ENCODE results near the gene TMEM61.

The TMEM61 gene

DNA sequence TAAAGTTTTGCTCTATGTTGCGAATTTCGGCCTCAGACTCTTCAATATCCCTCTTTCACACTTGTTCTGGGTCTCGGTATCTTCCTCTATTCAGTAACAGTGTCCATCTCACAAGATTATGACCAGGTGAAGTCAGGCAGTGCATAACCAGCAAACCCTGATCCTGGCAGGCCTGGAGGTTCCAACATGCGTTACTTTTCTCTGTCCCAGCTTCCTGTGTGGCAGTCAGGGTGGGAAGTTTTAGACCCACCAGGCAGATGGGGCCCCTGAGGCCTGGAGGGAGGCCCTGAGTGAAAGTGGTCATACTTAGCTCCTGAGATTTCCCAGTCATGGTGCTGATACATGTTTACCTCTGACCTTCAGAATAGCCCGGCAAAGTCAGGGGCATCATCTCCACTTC is 5.1 kb downstream of the TMEM61 start:
- DNase-seq (ENCODE audit: low spot score) = no peak

DNA sequence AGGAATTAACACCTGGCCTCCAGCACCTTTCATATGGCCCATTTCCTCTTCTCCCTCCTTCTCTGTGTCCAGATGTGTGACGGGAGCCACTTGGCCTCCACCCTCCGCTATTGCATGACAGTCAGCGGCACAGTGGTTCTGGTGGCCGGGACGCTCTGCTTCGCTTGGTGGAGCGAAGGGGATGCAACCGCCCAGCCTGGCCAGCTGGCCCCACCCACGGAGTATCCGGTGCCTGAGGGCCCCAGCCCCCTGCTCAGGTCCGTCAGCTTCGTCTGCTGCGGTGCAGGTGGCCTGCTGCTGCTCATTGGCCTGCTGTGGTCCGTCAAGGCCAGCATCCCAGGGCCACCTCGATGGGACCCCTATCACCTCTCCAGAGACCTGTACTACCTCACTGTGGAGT is 5.6 kb downstream of the TMEM61 start:
- DNase-seq (ENCODE audit: low spot score) = no peak

DNA sequence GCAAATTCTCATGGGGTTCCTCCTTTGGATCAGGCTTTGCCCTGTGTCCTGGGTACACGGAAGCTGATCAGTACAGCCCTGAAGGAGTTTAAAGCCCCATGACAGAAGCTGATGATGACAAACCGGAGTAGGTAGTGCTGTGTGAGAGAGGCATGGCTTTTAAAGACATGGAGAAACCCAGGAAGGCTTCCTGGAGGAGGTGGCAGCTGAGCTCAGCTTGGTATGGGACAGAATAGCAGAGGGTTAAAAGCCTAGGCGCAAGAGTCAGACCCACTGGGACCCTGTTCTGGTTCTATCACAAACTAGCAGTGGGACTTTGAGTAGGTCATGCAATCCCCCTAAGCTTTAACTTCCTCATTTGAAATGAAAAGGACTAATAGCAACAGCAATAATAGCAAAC is 6.1 kb downstream of the TMEM61 start:
- no peak for DNase-seq (ENCODE audit: low spot score)

DNA sequence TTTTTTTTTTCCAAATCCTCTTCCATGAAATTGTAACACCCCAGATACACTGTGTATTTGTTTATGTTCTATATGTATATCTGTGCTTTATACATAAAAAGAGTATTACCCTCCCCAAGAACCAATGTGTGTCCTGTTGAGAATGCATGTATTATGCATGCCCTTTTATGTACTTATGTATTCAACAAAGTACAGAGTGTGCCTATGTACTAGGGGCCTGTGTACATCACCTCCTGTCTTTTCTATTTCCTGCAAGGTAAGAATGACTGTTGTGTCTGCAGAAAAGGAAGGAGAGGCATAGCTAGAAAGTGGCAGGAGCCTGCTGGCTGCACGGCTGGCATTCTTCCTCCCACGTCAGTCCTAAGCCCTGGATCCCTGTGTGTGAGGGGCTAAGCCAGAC is 7.0 kb downstream of the TMEM61 start:
- DNase-seq (ENCODE audit: low spot score) = no peak

DNA sequence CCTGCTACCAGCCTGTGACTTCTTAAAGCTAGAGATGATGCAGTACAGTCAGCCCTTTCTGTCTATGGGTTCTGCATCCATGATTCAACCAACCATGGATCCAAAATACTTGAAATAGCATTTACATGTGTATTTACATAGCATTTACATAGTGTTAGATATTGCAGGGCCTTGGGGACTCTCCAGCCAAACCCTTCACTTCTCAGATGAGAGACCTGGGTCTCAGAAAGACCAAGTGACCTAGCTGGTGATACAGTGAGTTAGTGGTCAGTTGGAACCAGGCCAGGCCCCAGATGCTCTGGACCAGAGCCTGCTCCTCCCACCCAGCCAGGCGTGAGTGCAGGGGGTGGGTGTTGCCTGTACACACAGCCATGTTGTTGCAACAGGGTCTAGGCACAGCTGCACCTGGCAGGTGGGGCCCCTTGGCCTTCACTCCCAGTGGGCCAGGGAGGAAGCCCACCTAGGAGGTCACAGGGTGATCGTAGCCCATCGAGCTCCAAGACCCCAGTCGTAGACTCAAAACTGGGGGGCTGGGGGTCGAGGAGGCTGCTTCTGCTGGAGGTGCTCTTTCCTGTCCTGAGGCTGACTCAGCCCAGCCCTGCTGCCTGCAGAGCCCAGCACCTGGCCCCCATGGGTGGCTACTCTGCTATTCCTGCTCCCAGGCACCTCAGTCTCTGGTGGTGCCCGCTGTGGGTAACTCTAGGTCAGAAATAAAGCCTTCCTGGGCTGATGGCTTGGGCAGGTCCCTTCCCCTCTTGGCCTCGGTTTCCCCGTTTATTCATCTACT is 7.7 kb downstream of the TMEM61 start:
- DNase-seq (ENCODE audit: low spot score) = no peak

DNA sequence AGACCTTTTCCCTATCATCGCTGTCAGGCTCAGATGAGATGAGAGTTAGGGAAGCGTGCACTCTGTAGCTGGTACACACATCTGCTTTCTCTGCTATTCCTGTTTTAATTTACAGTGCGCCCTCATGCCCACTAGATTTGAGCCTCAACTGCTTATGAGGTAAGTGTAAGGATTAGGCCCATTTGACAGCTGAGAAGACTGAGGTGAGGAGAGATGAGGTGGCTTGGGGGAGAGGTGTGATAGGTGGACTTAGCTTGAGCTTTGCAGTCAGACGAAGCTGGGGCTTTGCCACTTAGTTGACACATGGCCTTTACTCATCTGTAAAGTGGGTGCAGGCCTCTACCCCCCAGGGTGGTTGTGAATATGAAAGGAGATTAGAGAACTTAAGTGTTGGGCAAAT is 8.5 kb downstream of the TMEM61 start:
- DNase-seq (ENCODE audit: low spot score) = no peak

DNA sequence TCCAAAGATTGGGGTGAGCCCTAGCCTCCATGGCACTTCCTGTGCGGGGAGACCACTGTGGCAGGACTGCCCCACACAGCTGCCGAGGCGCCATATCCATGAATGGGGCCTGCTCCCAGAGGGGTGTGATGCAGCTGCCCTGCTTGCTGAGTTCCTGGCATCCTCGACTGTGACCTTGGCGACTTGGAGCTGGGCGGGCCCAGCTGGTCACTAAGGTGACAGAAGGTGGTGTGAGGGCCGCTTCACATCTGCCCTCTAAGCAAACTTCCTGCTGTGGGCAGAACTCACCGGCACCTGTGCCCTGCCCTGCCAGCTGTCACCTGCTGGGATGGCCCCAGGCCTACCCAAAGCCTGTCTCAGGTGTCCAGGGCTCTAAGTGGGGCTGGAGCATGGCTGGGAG is 9.0 kb downstream of the TMEM61 start:
- no peak for DNase-seq (ENCODE audit: low spot score)

DNA sequence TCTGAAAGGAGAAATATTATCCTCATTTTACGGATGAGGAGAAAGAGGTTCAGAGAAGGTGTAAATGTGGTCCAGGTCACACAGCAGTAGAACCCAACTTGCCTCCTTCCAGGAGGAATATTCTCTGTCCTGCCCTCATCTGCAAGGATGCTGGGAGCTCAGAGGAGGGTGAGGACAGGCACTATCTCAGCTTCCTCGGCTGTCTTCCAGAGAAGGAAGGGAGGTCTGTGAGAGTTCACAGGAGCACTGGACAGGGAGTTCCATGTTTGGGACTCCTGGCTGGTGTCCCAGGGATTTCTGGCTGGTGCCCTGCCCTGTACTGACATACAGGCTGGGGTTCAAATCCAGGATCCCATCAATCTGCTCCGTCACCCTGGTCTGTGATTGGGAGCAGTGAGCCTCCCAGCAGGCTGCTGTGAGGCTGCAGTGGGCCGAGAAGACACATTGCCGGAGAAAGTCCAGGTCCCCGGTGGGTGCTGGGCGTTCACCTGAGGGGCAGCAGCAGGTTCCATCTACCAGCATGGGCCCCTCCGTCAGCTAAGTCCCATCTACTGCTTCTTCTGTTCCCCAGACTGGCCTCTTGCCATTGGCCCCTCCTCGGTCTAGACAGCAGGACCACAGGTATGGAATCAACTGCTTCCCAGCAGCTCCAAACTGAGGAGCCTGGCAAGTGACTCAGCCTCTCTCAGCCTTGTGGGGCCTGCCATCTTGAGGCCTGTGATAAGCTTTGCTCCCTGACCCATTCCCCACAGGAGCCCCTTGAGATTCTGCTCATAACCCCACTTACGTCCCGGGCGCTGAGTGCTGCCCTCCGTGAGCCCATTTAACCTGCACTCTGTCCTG is 9.8 kb downstream of the TMEM61 start:
- no peak for DNase-seq (ENCODE audit: low spot score)

DNA sequence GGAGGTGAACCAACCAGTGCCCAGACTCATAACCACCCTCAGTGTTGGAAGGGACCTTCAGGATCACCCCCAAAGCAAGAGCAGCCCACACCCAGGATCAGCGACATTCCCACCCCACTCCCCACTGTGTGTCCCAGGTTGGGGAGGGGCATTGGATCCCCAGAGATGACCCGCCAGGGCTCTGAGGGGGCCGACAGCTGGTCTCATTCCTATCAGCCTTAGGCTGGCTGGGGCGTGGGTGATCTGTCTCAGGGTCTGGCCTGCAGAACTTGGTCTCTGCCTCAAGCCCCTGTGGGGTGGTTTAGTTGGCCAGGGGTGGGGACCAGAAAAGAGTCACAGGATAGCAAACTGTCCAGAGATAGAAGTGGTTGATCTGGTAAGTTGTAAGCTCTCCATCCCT is 10.5 kb downstream of the TMEM61 start:
- DNase-seq (ENCODE audit: low spot score) = no peak

DNA sequence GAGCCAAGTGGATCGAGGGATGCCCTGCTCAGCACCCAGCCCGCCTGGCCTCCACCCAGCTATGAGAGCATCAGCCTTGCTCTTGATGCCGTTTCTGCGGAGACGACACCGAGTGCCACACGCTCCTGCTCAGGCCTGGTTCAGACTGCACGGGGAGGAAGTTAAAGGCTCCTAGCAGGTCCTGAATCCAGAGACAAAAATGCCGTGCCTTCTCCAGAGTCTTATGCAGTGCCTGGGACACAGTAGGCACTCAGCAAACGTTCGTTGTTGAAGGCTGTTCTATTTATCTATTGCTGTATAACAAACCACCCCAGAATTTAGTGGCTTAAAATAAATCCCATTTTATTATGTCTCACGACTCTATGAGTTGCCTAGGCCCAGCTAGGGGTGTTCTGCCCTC is 11.5 kb downstream of the TMEM61 start:
- no peak for DNase-seq (ENCODE audit: low spot score)

DNA sequence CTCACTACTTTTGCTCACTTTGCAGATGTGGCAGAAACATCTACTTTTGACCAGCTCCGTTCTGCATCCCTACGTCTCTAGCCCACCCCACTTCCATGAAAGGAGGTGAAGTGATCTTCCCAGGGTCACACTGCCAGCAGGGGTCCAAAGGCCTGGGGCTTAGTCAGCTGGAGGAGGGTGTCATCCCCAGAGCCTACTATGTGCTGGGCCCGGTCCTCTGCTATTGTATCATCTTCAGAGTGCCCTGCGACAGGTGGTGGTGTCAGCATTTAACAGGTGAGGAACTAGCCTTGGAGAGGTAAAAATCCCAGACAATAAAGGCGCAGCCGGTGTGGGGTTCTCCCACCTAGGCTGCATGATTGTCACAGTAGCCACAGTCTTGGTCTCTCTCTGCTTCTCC is 12.7 kb downstream of the TMEM61 start:
- DNase-seq (ENCODE audit: low spot score) = no peak

DNA sequence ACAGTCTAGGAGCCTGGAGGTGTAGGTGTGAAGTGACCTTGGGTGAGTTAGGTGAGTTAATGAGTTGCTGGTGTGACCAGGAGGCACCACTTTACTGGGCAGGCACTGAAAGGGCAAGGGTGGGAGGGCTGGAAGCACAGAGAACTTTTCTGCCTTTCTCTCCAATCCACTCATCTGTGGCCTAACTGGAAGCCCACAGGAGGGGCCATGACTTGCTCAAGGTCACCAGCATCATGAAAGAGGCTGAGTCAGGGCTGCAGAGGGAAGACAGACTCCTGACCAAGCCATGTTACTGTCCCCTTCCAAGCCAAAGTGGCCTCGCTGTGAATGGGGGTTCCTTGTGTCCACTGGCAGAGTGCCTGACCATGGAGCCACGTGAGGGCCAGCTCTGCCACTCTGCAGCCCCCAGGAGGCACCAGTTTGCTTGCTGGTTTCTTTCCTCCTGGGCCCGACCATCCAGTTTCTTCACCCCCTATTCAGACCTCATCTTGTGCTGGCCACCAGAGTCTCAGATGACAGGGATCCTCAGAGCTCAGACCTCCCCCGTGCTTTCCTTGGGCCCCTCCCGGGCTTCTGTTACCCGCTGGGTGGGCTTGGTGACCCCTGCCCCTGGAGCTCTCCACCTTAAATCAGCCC is 14.0 kb downstream of the TMEM61 start:
- DNase-seq (ENCODE audit: low spot score) = no peak

DNA sequence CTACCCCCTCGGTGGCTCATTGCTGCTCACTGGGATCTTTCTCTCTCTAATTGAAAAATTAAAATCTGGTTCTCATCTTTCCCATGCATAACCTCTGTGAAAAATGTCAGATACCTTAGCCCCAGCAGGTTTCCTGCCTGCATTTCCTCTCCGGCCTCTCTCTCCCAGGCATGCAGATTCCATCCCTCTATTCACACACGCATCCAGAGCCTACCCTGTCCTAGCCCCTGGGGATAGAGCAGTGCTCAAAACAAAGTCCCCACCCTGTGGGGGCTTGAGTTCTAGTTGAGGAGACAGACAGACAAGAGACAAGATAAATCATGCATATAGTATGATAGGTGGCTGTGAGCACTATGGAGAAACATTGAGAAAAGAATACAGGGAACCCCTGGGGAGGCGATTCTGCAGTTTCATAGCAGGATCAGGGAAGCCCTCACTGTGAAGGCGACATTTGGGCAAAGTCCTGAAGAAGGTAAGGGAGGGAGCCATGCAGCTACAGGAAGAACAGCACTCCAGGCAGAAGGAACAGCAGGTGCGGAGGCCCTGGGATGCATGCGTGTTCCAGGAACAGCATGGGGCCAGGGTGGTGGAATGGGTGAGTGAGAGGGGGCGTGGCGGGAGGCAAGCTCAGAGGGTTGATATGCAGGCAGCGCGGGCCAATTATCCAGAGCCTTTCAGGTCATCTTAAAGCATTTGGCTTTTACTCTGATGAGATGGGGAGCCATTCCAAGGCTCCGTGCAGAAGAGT is 14.8 kb downstream of the TMEM61 start:
- DNase-seq (ENCODE audit: low spot score) = no peak

DNA sequence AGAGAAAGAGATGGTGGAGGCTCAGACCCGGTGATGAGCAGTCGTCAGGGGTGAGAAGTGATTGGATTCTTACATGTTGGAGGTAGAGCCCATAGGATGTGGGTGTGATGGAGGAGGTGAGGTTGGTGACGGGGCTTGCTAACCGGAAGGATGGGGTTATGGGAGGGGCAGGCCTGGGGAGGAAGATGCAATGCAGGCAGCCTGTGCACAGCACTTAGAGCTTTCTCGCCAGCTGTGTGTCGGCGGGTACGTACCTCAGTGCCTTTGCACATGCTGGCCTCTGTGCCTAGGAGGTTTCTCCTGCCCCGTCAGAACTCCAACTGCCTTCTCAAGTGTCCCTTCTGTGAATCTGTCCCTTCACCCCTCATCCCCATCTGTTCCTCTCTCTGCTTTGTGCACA is 15.4 kb downstream of the TMEM61 start:
- DNase-seq (ENCODE audit: low spot score) = no peak

DNA sequence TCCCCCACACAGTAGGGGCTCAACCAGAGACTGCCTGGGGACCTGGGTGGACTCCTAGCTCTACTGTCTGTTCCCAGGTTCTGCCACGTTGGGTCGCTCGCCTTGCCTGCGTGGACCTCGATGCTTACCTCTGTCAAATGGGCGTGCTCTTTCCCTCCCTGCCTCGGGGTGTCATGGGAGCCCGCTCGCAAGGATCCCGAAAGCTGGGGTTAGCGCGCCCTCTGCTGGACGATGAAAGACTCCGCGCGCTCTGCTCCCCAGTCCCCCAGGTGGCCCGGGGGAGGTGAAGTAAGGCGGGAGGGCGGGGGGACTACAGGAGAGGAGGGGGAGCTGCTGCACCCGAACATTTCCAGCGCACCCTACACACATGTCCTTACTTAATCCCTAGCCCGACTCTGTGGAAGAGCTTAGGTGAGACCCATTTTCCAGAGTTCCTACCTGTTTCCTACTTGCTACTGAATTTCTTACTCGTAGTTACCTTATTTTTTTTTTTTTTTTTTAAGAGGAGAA is 16.0 kb downstream of the TMEM61 start:
- peak; percentile 86 for DNase-seq (ENCODE audit: low spot score)

DNA sequence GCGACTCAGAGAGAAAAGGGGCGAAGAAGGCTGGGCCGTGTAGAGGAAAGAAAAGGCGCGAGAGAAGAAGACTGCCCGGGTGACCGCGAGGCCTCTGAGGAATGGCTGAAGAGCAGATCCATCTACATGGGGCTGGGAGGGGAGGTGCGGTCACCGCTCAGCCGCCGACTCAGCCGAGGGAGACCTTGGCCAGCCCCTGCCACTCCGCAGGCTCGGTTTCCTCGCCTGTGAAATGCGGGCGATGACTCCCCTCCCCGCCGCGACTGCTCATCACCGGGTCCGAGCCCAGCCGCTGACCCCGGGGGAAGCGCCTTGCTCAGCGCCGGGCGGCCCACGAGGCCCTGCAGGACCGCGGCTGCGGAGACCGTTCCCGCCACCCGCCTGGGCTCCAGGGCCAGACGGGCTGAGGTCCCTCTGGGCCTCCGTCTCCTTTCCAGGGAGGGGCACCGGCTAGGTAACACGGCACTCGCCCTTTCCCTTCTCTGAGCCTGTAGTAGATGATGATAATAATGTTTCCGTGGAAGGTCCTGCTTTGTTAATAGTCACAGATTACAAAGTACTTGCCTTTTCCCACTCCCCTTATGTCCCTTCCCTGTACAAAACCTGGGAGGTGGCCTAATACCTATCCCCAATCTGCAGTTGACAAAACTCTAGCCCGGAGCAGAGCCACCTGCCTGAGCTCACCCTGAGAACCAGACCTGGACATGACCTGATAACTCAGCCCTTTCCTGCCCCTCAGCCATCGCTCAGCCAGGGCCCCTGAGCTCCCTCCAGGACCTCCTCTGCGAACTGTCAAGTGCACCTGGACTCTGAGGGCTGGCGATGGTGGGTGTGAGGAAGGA is 16.7 kb downstream of the TMEM61 start:
- peak; percentile 56 for DNase-seq (ENCODE audit: low spot score)

DNA sequence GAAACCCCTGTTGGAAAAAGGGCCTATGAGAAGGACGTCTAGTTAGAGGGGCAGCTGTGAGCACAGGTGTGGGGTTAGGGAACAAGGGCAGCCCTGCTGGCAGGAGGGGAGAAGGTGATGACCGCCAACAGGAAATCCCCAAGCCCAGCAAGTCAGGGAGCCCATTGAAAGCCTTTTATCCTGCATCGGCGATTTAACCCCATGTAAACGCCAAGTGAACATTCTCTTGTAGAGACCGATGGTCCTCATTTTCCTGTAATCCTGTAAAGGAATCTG is 17.2 kb downstream of the TMEM61 start:
- no peak for DNase-seq (ENCODE audit: low spot score)

DNA sequence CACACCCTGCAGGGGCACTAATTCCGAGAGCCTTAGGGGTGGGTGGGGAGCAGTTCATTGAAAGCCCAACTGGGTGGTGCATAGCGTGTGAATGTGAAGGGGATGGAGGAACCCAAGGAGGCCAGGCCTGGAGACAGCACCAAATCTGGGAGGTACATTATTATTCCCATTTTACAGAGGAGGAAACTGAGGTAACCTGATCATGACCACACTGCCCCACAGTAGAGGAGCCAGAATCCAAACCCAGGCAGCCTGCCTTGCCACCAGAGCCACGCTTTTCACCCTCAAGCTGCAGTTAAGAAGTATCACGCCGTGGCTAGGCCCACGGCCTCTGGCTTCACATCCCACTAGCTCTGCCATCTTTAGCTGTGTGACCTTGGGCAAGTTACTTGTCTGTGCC is 17.7 kb downstream of the TMEM61 start:
- no peak for DNase-seq (ENCODE audit: low spot score)

DNA sequence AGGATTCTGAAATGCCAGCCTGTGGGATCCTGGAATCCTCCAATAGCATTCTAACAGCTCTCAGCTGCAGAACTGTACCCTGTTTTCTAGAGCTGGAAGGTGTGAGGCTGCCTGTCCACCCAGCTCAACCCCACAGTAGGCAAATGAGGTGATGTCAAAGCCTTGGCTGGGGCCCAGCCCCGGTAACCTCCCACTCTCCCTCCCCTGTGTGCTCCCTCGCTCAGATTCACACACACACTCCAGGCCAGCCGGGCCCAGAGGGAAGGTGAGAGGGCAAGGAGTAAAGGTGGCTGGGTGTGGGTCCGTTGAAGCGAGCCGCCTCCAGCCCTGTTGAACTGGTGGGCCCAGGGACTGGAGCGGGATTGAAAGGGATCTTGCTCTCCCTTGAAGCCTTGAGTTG is 18.2 kb downstream of the TMEM61 start, which contains the start of gene BSND:
Gene BSND, plus strand, starts transcription at position 257 of the 400 bp plus-strand sequence. CDS start 254 bp downstream, outside the sequence.
- no peak for DNase-seq (ENCODE audit: low spot score)

DNA sequence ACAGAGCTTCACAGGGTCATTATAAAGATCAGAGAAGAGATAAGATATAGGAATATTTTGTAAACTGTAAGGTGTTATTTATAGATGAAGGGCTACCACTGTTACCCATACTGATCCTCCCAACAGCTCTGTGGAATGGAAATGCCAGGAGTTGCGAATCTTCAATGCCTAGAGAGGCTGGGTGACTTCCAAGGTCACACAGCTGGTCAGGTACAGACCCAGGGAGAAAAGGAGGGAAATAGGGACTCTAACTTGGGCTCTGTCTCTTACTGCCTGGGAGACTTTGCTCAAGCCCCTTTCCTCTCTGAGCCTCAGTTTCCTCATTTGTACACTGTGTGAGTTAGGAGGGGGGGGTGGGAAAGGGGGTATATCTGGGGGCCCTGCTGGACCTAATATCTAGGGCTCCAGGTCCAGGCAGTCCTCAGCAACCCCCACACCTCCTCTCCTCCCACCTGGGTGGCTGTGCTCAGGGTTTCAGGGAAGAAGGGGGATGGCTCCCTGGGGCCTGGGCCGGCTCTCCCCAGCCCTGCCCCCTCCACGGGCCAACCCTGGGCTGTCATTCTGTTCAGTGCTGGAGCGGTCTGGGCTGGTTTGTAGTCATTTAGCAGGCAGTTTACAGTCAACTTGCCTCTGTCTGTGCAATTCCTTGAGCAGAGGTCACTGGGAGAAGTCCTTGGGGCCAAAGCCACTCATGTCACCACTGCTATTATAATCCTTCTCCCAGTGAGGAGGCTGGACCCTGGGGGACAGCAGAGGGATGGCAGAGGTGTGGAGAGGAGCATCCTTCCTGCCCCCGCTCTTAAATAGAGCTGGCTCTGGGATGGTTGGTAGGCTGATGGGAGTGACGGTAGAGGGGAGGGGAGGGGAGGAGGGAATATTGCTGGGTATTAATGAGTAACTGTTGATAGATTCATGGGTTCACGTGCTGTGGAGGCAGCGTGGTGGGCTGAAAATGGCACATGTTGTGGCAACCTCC is 20.0 kb downstream of the TMEM61 start:
- no peak for DNase-seq (ENCODE audit: low spot score)
